K562 (cell line): Measurements from ENCODE around the gene ADGRE3. TPM values are rescaled to one million over a fixed set of nuclear protein-coding genes. Genes with fewer than 3 reads are reported as not detected.

ENCODE experiments used
- ATAC-seq: fragments of 200-7000 bp; cut with Tn5 transposase; 3 replicates; pipeline ENCODE4 v1.9.1; 2020; ENCODE audit warnings: moderate library complexity
- BruUV-seq: library from RNA; stranded (reverse); fragments of 400-500 nt; replicated peaks from 2 replicates; lab custom pipeline; 2021; lab: Mats Ljungman, UMichigan
- CTCF ChIA-PET: fragments of 300-600 bp; formaldehyde crosslinking; extraction: SDS; loops from one replicate; lab custom pipeline; 2021; ENCODE audit warnings: low intra/inter-chr PET ratio; lab: Yijun Ruan, JAX
- POLR2A ChIA-PET: fragments of 300-600, 350-650 bp; sonication (Branson Sonifier 250); formaldehyde crosslinking; extraction: SDS; loops from one replicate; lab custom pipeline; 2021; ENCODE audit warnings: antibody characterized with exemption, inconsistent platforms; lab: Yijun Ruan, JAX
- DNase-seq, 4 experiments: peaks; one replicate each; pipeline versions ENCODE4 v3.0.0 to v3.0.0-alpha.2; 2011 to 2018; ENCODE audit warnings: low spot score in 3 of 4, mixed read lengths in 3 of 4; ENCODE audit errors: extremely low read depth in 1 of 4
- FAIRE-seq: peaks from 2 replicates; lab custom pipeline; 2011; peaks lifted over from hg19 to GRCh38; lab: Jason Lieb, UNC
- H2AFZ ChIP-seq: 2 replicates; pipeline ENCODE4 v1.6.0; 2011; ENCODE audit warnings: low read depth, low read length, control low read depth, inconsistent platforms
- H3K27ac ChIP-seq: fragments of 200-600 bp; 3 replicates; pipeline ENCODE4 v1.8.0; 2011; ENCODE audit warnings: low read depth, mild to moderate bottlenecking, control low read depth, inconsistent platforms, low read length, moderate library complexity, mixed read lengths; ENCODE audit errors: extremely low read depth
- H3K27me3 ChIP-seq, 2 experiments: fragments of 300-600 bp in 1 of 2; 2 replicates in 1 of 2; 3 replicates in 1 of 2; pipeline versions ENCODE4 v1.6.0 to v1.8.0; 2011; ENCODE audit warnings: inconsistent platforms in 2 of 2, low read length in 2 of 2, mild to moderate bottlenecking in 1 of 2, mixed read lengths in 1 of 2, moderate library complexity in 1 of 2; ENCODE audit not compliant: control insufficient read depth in 2 of 2, insufficient read depth in 2 of 2
- H3K36me3 ChIP-seq: fragments of 300-600 bp; 3 replicates; pipeline ENCODE4 v1.8.0; 2011; ENCODE audit warnings: mild to moderate bottlenecking, low read length, inconsistent platforms; ENCODE audit not compliant: control insufficient read depth, insufficient read depth
- H3K4me1 ChIP-seq, 2 experiments: fragments of 200-600 bp in 1 of 2; replicated peaks in 1 of 2; 2 replicates in 1 of 2; 3 replicates in 1 of 2; pipeline versions ENCODE4 v1.5.1 to v1.8.0; 2011; ENCODE audit warnings: inconsistent platforms in 2 of 2, low read length in 2 of 2, mild to moderate bottlenecking in 1 of 2, mixed read lengths in 1 of 2, moderate library complexity in 1 of 2; ENCODE audit not compliant: control insufficient read depth in 2 of 2, insufficient read depth in 2 of 2
- H3K4me2 ChIP-seq: 2 replicates; pipeline ENCODE4 v1.6.1; 2011; ENCODE audit warnings: low read length, control low read depth, inconsistent platforms, mixed read lengths; ENCODE audit not compliant: insufficient read depth
- H3K4me3 ChIP-seq: fragments of 200-600 bp; sonication (generic), shearing (Covaris generic); 2 replicates; pipeline ENCODE4 v1.5.1; 2016; ENCODE audit warnings: control low read depth, inconsistent platforms
- H3K79me2 ChIP-seq: fragments of 200-600 bp; 3 replicates; pipeline ENCODE4 v1.8.0; 2011; ENCODE audit warnings: low read length, inconsistent platforms; ENCODE audit not compliant: control insufficient read depth, insufficient read depth
- H3K9ac ChIP-seq, 2 experiments: 2 replicates each; pipeline versions ENCODE4 v1.6.0 to v1.6.1; 2011; ENCODE audit warnings: low read depth in 2 of 2, low read length in 2 of 2, control low read depth in 1 of 2, inconsistent platforms in 1 of 2, mild to moderate bottlenecking in 1 of 2, mixed read lengths in 1 of 2; ENCODE audit not compliant: insufficient read depth in 1 of 2
- H3K9me1 ChIP-seq: one replicate; pipeline ENCODE4 v1.6.0; 2011; ENCODE audit warnings: inconsistent platforms, mild to moderate bottlenecking, low read length, moderate library complexity; ENCODE audit not compliant: control insufficient read depth, insufficient read depth
- H3K9me3 ChIP-seq: replicated peaks from 2 replicates; pipeline ENCODE4 v1.5.1; 2011; ENCODE audit warnings: low read depth, low read length, inconsistent platforms; ENCODE audit not compliant: control insufficient read depth, insufficient read depth
- H4K20me1 ChIP-seq: replicated peaks from 2 replicates; pipeline ENCODE4 v1.6.1; 2011; ENCODE audit warnings: low read length, inconsistent platforms, mixed read lengths; ENCODE audit not compliant: control insufficient read depth, insufficient read depth
- BCLAF1 ChIP-seq, 2 experiments: fragments of 450-650 bp in 1 of 2; IDR thresholded peaks; 2 replicates each; pipeline ENCODE4 v1.6.1; 2011 to 2017; ENCODE audit warnings: low read depth in 2 of 2, antibody characterized with exemption in 1 of 2, borderline replicate concordance in 1 of 2, low read length in 1 of 2, mild to moderate bottlenecking in 1 of 2, mixed read lengths in 1 of 2; ENCODE audit not compliant: control insufficient read depth in 1 of 2
- CSDE1 ChIP-seq, 2 experiments: fragments of 450-650 bp; IDR thresholded peaks; 2 replicates each; pipeline ENCODE4 v1.6.1; 2016; ENCODE audit warnings: mild to moderate bottlenecking in 1 of 2
- HDAC8 ChIP-seq: fragments of 450-650 bp; IDR thresholded peaks from 2 replicates; pipeline ENCODE4 v1.6.1; 2016; ENCODE audit warnings: mild to moderate bottlenecking, missing genetic modification characterization, moderate library complexity, missing compliant biosample characterization
- RAD51 ChIP-seq: fragments of 450-650 bp; IDR thresholded peaks from 2 replicates; pipeline ENCODE4 v1.7.1; 2016; ENCODE audit warnings: low read depth, mild to moderate bottlenecking, borderline replicate concordance
- TEAD1 ChIP-seq, 2 experiments: fragments of 450-650 bp in 1 of 2; sonication (generic) in 1 of 2; formaldehyde crosslinking; IDR thresholded peaks; 2 replicates each; pipeline versions ENCODE4 v1.4.0 to v1.8.0; 2020 to 2022; ENCODE audit warnings: mild to moderate bottlenecking in 2 of 2, missing genetic modification reagents in 1 of 2
- ZFP36 ChIP-seq: fragments of 150-350 bp; IDR thresholded peaks from 2 replicates; pipeline ENCODE4 v1.6.1; 2018; ENCODE audit warnings: low read length, low read depth; ENCODE audit not compliant: partially characterized antibody
- ZFP91 ChIP-seq: sonication (generic); formaldehyde crosslinking; IDR thresholded peaks from 2 replicates; pipeline ENCODE4 v1.8.0; 2022; ENCODE audit warnings: mild to moderate bottlenecking, missing genetic modification reagents
- ZNF143 ChIP-seq: sonication (generic); formaldehyde crosslinking; IDR thresholded peaks from 2 replicates; pipeline ENCODE4 v1.9.0; 2022; ENCODE audit warnings: mild to moderate bottlenecking, missing genetic modification reagents
- ZNF175 ChIP-seq: fragments of 200-800 bp; sonication (Bioruptor generic); IDR thresholded peaks from 2 replicates; pipeline ENCODE4 v1.6.1; 2016; ENCODE audit warnings: low read depth, mild to moderate bottlenecking, missing genetic modification characterization, missing compliant biosample characterization
- ZNF274 ChIP-seq: IDR thresholded peaks from 2 replicates; pipeline ENCODE4 v1.6.1; 2011; ENCODE audit warnings: low read depth, mild to moderate bottlenecking, low read length, moderate library complexity, borderline replicate concordance
- ZNF41 ChIP-seq: fragments of 250-450 bp; sonication (Bioruptor Pico); conservative IDR thresholded peaks from 2 replicates; pipeline ENCODE4 v1.4.0; 2020; ENCODE audit warnings: mild to moderate bottlenecking
- ZNF561 ChIP-seq: fragments of 450-650 bp; formaldehyde crosslinking; conservative IDR thresholded peaks from 2 replicates; pipeline ENCODE4 v1.4.0; 2020; ENCODE audit warnings: mild to moderate bottlenecking, moderate library complexity
- ZZZ3 ChIP-seq: fragments of 450-650 bp; IDR thresholded peaks from 2 replicates; pipeline ENCODE4 v1.6.1; 2016; ENCODE audit warnings: antibody characterized with exemption, mild to moderate bottlenecking, moderate library complexity
- WGBS: fragments of 100-300 bp; shearing (Covaris generic); methylation state at CpG from one replicate; pipeline ENCODE4 v1.1.6; 2016; ENCODE audit warnings: low coverage, mixed read lengths; ENCODE audit not compliant: insufficient coverage; ENCODE audit errors: missing lambda C conversion rate; 5-methylcytosine and 5-hydroxymethylcytosine counted together
- in situ Hi-C: fragments of 300-500 bp; cut with MboI; formaldehyde crosslinking; loops from 4 replicates; pipeline ENCODE4 v1.15.0; 2018; ENCODE audit warnings: inconsistent platforms, mixed read lengths
- intact Hi-C: fragments of 100-400 bp; cut with micrococcal nuclease; formaldehyde crosslinking; loops from 2 replicates; pipeline ENCODE4 v1.14.2; 2022
- polyA plus RNA-seq, 8 experiments: library from polyadenylated mRNA; depleted of rRNA in 4 of 8; stranded (reverse) in 5 of 8; unstranded in 3 of 8; fragments of >200 nt; fragmentation: Nextera tagmentation in 2 of 8; fragmentation: Illumina TruSeq in 1 of 8; extraction: Ambion mirVana in 2 of 8; extraction: Trizol in 1 of 8; gene quantifications; 2 replicates each; pipeline versions ENCODE4 v1.2.1 to v1.2.3, GENCODE V29; 2011 to 2014; ENCODE audit warnings: inconsistent platforms in 1 of 8, missing spikeins in 1 of 8
- total RNA-seq, 7 experiments: library from RNA; depleted of rRNA in 6 of 7; stranded (reverse); fragments of >200 nt in 6 of 7; fragmentation: Illumina TruSeq in 2 of 7; extraction: Trizol in 2 of 7; gene quantifications; 2 replicates each; pipeline versions ENCODE4 v1.2.1 to v1.2.3, GENCODE V29; 2011 to 2021; ENCODE audit warnings: low replicate concordance in 1 of 7

Gene ADGRE3
- total and polyA plus RNA-seq, 9 of the 15 experiments (the other 6 are each of a cell fraction or from before 2014, with no cell fraction given) = not detected

GRCh38 chr19:14571695-14572490 lies 102.8 kb downstream of the ADGRE3 start, which contains the start of gene NDUFB7:
Gene NDUFB7 (minus strand): TSS chr19:14572066. CDS start chr19:14572000, 66 bp downstream.
- ATAC-seq (peak; percentile 94), FAIRE-seq (peak; percentile 97), DNase-seq (peak; percentile 87 to 98 (median 88))
- Histone ChIP-seq H3K36me3 (peaks cover 31% of the 10 kb centered on the region; the same call in 2 of the 3 replicates), H3K4me2 (peak within 1 kb of the TSS; percentile 90), H3K27ac (peak within 1 kb of the TSS; percentile 80), H3K4me3 (peak within 1 kb of the TSS; percentile 86), H3K79me2 (peaks cover 34% of the 10 kb centered on the region), H3K9me3 (no peaks in the 10 kb centered on the region), H3K27me3 (no peaks in the 10 kb centered on the region; a peak in 1 of 5 replicates), H3K9ac (peak within 1 kb of the TSS; percentile 92 to 96), H2AFZ (peak within 1 kb of the TSS; percentile 93), H4K20me1 (0 out of 2 replicates have a peak, but pooled peaks cover 9% of the 10 kb centered on the region), H3K4me1 (peaks cover 10 to 52% of the 10 kb centered on the region in 2 experiments; a peak in 4 of 5 replicates), H3K9me1 (no peaks in the 10 kb centered on the region)
- in situ Hi-C loops (loop anchor here (5.0 to 10.0 kb wide), 3 partner anchors 115 to 323 kb away; no protein-coding TSS in a partner anchor), intact Hi-C loops (no loop called here)
- 2% methylated on average over 40 of the region's 40 CpGs for WGBS
- POLR2A ChIA-PET = interaction anchor here (1.0 to 1.6 kb wide), 4 partner anchors 10 to 118 kb away, joined by 3 to 5 read pairs (median 4); partner anchors contain the start of gene ZNF333
- CTCF ChIA-PET = no interaction called here
- TSS peak; percentile 74 for BruUV-seq
- TF ChIP-seq ZNF274 (no peak), ZZZ3 (peak; percentile 90; the same call in 1 of the 2 replicates), CSDE1 (IDR thresholded peaks at IDR 0.05) (no peak), ZNF143 (CRISPR knock-in tag) (peak; percentile 59; the same call in 1 of the 2 replicates), BCLAF1 (IDR thresholded peaks at IDR 0.05; ENCODE audit: borderline replicate concordance in 1 of 2, control insufficient read depth in 1 of 2, low read depth in 2 of 2, low read length in 1 of 2) (peak in 1 of 2 experiments; percentile 93; a peak in 2 of 4 replicates), HDAC8 (peak; percentile 38; the same call in 1 of the 2 replicates), RAD51 (peak; percentile 36; the same call in 1 of the 2 replicates), ZFP91 (0 out of 2 replicates have a peak, but pooled peaks have one; percentile 18), TEAD1 (CRISPR knock-in tag; IDR thresholded peaks at IDR 0.05) (peak in 1 of 2 experiments; percentile 78; a peak in 2 of 4 replicates), ZNF41 (CRISPR knock-in tag) (no peak), ZFP36 (no peak), ZNF561 (CRISPR knock-in tag) (no peak), ZNF175 (CRISPR knock-in tag) (no peak)
